ENCODE measurements around the gene NLGN1.
"Not testable (repeated sequence)": the region's sequence is repeated elsewhere in the genome, so short reads cannot be mapped to it uniquely, and the experiment has no call there.

The NLGN1 gene

DNA sequence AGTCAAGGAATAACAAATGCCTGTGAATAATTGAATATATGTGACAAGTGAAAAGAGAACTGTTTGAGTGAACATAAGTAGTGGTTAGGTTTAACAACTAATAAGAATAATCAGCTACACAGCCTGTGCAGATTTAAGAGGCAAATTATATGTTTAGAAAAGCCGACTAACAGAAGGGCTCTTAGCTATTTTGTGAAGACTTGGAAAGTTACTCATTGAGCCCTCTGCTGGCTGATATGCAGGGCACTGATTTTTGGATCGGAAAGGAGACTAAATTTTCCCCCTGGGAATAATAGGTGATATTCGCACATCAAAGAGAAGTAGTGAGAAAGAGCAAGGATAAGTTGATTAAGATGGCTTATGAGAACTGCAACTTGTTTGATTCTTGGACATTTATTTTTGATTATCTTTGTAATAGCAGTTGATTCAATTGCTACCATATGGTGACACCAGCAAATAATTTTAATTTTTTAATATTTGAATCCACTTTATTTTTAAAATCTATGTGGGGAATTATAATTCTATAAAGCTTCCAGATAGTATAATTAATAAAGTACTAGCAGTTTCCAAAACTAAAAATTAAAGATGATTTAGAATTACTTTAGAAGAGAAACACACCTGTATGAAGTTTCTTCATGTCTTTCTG is 156.2 kb downstream of the NLGN1 start:
- DNase-seq (ENCODE audit: low read depth in 2 of 2): peak; percentile 13 to 17

DNA sequence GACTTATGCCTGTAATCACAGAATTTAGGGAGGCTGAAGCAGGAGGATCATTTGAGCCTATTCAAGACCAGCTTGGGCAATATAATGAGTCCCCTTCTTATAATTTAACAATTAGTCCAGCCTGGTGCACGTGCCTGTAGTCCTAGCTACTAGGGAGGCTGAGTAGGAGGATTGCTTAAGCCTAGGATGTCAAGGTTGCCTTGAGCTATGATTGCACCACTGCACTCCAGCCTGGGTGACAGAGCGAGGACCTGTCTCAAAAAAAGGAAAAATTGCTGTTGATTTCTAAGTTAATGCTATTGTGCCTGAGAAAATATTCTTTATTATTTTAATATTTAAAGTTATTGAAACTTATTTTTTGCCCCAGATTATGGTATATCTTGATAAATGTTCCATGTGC is 159.0 kb downstream of the NLGN1 start:
- no peak for DNase-seq (ENCODE audit: low read depth in 2 of 2)

DNA sequence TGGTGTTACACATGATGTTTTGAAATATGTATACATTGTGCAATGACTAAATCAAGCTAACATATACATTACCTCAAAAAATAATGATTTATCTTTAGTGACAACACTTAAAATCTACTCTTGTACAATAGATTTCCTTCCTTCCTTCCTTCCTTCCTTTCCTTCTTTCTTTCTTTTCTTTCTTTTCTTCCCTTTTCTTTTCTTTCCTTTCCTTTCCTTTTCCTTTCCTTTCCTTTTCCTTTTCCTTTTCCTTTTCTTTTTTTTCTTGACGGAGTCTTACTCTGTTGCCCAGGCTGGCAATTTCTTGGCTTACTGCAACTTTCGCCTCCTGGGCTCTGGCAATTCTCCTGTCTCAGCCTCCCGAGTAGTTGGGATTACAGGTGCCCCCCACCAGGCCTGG is 170.5 kb downstream of the NLGN1 start:
- DNase-seq (ENCODE audit: low read depth in 2 of 2): no peak

DNA sequence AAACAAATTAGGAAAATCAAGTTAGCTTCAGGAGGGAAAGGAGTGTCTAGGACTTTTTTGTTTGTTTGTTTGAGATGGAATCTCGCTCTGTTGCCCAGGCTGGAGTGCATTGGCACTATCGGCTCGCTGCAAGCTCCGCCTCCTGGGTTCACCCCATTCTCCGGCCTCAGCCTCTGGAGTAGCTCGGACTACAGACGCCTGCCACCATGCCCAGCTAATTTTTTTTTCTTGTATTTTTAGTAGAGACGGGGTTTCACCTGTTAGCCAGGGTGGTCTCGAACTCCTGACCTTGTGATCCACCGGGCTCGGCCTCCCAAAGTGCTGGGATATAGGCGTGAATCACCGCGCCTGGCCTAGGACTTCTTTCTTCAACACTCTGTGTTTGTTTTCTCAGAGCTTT is 171.1 kb downstream of the NLGN1 start:
- no peak for DNase-seq (ENCODE audit: low read depth in 2 of 2)

DNA sequence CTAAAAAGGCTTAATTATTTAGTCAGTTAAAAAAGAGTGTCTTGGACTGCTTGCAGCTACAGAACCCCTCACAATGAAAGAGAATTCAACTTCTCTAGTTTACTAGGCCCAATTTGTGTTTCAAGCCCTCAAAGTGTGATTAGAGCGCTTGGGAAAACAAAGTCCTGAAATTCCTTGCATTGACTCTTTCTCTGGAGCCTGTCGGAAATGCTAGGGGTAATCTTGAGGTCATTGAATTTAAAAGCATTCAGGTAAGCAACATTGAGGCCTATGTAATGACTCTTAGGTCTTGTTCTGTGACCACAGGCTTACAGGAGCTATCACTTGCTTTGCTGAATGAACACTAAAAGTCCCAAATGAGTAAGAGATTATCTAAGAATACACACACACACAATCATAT is 186.0 kb downstream of the NLGN1 start:
- no peak for DNase-seq (ENCODE audit: low read depth in 2 of 2)

DNA sequence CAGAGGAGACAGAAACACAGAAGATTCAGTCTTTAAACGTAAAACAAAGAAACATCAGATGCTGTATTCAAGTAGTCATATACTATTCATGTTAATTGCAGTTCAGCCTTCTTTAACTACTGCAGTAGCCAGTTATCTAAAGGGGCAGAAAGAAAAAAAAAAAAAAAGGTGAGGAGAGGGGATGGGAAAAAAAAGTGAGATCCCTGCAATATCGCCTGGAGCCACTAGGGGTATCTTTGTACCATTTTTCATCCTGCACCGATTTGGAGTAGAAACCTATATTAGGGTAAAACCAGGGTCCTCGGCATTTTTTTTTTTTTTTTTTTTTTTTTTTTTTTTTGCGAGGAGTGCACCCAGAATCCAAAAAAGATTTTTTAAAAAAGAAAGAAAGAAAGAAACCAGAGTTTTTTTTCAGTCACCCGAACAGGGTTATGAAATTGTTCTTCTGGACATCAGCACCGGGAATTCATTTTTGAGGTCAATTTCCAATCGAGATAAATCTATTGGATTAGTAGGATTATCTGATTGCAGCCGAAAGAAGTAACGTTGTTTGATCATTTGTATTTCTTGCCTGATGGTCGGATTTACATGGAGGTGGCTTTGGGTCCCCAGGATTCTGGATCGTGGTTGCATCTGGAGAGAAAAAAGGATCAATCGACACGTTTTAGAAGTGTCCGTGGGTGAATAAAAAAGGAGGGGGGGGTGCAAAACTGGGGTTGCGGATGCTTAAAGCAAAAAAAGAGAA is 186.7 kb downstream of the NLGN1 start:
- DNase-seq (ENCODE audit: low read depth in 2 of 2): peak; percentile 46 to 55

DNA sequence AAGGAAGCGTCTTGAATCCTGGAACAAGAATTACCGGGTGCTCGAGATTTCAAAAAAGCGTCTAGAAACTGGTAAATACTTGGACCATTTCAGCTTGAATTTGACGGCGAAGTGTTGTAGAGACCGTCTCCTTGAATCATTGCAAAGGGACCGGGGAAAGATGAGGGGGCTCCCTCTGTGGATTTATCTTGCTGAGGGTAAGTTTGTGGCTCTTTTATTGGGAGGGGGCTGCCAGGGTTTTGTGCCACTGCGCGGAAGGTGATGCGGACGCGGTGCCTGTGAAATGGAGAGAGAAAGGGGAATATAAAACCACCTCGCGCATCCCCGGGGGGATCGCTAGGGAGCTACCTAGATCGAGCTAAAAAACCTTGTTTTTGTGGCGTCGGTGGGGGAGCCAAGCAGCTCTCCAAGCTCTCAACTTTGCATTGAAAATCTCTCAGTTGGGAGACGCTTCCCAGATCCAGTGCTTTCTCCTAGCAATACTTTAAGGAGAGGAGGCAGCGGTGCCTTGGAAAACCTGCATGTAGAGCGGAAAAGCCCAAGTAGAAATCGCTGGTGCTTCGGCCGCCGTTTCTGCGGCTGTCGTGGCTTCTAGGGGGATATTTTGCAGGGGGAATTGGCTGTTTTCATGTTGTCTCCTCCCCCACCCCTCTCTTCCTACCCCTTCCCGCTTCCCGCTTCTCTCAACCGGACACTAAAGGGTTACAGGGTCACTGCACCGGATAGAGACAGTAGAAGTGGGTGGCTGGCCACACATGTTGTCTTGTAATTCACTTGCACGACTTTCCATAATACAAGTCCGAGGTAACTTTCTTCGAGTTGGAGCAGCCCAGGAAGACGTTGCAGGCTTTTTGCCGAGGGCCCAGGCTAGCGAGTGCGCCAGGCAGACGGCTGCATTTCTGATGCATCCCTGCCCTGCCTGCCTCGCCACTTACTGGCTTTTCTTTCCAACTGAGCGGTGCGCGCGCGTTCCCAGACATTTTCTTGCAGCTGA is 187.6 kb downstream of the NLGN1 start:
- DNase-seq (ENCODE audit: low read depth in 2 of 2): peak; percentile 38

DNA sequence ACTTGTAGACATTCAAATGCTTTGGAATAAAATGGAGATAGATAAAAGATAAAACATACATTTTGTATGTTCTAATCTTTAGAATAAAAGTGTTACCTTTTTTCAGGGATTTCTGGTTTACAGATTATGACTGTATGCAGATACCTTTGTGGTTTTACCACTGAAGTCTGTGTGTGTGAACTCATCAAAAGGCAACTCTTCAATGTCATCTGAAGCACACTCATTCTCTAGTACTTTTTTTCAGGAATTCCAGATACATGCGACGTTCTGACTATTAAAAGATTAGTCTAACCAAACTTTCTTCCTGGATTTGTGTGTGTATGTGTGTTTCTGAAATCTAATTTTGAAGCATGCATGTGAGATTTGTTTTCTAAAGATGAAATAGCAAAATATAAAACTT is 188.6 kb downstream of the NLGN1 start:
- no peak for DNase-seq (ENCODE audit: low read depth in 2 of 2)

DNA sequence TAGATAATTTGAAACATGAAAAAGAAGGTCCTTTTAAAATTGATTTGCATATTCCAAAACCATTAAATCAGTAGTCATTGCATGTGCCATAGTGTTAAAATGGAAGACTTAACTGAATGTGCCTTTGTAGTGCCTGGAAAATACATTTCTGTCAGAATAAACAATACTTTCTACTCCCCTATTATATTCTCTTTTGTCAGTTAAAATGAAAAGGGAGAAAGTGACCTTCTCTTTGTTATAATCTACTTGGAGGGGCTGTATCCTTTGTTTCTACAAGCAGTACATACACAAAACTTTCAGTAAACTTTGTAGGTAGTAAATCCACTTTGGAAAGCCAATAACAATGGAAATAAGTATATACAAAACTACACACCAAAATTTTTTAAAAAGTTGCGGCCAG is 189.5 kb downstream of the NLGN1 start:
- DNase-seq (ENCODE audit: low read depth in 2 of 2): no peak

DNA sequence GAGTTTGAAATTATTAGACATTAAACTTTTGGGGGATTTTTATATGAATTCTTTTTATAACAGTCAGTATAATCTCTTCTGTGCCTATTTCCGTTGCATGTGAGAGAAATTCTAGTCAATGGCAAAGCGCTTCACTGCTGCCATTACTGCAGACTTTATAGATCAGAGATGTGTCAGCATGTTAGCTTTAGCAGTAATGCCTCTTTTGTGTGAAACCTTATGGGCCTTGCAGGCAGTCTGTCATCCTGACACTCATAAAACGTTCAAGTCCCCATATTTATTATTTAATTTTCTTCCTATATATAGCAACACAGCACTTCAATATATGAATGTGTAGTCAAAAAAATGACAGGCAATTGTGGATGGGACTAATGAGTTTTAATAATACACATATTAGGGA is 191.0 kb downstream of the NLGN1 start:
- no peak for DNase-seq (ENCODE audit: low read depth in 2 of 2)

DNA sequence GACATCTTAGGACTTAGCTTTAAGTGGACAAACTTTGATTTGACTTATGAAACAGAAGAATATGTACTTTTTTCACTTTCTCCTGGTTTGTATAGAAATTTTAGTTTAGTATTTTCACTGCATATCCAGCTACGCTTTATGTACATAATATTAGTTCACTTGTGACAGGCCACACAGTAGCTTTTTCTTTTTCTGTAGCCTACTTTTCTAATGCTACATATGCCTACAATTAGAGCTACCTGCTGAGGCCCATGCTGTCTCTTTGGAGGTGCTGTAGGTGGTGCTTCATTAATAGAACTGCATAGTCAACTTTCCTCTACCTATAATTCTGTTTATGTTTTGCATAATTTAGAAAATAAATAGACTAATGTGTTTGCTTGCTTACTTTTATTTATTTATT is 191.6 kb downstream of the NLGN1 start:
- no peak for DNase-seq (ENCODE audit: low read depth in 2 of 2)

DNA sequence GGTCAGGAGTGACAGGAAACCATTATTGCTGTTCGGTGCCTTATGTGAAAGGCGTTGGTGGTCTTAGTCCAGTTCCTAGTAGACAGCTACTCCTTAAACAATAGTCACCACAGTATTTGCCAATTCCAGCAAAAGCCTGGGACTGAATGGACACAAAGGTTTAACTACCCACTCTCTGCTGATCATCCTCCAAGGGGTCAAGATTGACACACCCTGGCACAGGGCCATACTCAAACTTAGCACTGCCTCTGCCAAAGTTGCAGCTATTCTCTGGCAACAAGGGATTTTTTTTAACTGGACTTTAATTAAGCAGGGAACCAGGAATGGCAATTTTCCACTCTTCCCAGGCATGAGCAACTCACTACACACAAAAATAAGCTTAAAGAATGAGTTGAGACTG is 193.9 kb downstream of the NLGN1 start:
- DNase-seq (ENCODE audit: low read depth in 2 of 2): no peak

DNA sequence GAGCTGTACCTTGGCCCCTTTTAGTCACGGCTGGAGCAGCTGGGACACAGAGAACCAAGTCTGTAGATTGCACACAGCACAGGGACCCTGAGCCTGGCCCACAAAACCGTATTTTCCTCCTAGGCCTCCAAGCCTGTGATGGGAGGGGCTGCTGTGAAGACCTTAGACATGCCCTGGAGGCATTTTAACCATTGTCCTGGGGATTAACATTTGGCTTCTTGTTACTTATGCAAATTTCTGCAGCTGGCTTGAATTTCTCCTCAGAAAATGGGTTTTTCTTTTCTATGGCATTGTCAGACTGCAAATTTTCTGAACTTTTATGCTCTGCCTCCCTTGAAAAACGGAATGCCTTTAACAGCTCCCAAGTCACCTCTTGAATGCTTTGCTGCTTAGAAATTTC is 197.3 kb downstream of the NLGN1 start:
- not testable (repeated sequence) for DNase-seq (ENCODE audit: low read depth in 2 of 2)

DNA sequence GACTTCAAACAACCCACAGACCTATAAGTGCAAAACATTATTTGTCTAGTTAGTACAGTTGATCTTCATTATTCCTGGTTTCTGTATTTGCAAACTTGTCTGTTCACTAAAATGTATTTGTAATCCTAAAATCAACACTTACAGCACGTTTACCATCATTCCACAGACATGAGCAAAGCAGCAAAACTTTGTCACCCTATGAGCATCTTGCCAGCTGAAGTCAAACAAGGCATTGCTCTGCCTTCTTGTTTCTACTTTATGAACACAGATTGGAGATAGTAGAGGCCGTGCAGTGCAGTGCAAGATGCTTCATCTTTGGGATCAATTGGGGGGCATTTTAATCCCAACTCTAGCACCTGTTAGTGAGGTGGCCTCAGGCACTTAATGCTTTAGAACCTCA is 202.1 kb downstream of the NLGN1 start:
- peak in 1 of 2 experiments; percentile 16 for DNase-seq (ENCODE audit: low read depth in 2 of 2)

DNA sequence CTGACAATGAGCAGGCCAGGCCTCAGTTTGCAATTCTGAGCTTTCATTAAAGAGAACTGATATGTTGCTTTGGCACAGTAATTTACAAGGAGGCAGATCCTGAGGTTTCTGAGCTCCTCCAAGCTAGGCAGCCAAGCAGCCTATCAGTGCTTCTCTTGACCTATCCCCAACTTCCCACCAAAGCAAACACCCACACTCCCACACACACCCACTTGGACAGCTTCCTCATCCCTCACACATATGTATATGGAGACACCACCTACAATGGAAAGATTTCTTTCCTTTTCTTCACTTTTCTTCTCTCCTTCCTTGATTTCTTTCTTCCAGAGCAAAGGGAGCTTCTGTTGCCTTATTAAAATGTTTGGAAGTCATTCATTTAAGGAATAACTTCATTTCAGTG is 217.0 kb downstream of the NLGN1 start:
- DNase-seq (ENCODE audit: low read depth in 2 of 2): no peak

DNA sequence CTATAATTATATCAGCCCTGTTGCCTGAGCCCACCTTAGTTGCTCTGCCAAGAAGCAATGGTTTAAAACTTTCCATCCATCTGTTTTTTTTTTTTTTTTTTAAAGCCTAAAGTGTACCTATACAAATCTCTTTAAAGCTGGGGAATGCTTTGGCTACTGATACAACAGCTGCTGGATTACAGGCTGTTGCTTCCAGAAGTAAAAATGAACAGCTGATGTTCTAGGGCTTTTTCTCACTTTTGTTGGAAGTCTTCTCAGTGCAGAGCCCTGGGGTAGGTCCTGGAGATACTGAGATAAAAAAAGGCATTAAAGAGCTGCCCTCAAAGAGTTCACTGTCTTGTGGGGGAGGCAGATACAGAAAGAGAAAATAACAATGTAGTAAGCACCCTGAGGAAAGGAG is 218.1 kb downstream of the NLGN1 start:
- DNase-seq (ENCODE audit: low read depth in 2 of 2): no peak

DNA sequence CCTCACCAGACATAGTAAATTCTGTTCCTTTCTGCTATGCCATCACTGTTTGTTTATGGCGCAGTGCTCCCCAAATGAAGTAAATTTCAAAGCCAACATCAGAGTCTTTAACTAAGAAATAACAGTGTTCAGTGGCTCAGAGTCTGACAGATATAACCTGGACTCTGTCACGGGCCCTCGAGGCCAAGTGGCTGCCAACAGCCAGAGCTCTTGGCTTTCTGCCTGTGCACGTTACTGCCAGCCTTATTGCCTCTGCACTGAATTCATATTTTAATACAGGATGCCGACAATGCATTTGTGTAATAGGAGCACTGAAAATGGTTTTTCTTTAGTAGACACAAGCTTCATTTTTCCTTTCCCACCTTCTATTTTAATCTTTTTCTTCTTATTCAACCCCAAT is 219.9 kb downstream of the NLGN1 start:
- no peak for DNase-seq (ENCODE audit: low read depth in 2 of 2)

DNA sequence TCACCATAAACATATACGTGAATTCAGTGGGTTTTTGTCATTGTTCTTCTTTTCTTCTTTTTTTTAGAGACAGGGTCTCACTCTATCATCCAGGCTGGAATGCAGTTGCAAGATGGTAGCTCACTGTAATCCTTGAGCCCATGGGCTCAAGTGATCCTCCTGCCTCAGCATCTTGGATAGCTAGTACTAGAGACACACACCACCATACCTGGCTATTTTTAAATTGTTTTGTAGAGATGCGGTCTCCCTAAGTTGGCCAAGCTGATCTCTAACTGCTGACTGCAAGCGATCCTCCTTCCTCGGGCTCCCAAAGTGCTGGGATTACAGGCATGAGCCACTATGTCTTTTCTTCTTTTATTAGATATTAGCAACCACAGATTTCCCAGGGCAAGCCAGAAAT is 220.6 kb downstream of the NLGN1 start:
- DNase-seq (ENCODE audit: low read depth in 2 of 2): no peak

DNA sequence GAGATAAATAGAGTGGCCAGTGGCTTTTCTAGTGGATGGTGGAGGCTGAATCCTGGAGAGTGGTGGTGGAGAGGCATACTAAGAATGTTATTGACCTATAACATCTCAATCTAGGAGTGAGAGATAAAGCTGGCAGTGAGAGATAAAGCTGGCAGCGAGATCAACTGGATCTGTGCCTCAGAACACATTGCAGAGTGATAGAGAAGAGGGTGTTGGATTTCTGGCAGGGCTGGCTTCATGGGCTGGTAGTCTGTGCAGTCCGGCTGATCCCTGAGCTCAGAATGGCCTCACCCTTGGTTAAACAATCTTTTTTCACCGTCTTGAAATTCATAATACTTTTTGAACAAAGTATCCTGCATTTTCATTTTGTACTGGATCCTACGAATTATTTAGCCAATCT is 221.2 kb downstream of the NLGN1 start:
- no peak for DNase-seq (ENCODE audit: low read depth in 2 of 2)

DNA sequence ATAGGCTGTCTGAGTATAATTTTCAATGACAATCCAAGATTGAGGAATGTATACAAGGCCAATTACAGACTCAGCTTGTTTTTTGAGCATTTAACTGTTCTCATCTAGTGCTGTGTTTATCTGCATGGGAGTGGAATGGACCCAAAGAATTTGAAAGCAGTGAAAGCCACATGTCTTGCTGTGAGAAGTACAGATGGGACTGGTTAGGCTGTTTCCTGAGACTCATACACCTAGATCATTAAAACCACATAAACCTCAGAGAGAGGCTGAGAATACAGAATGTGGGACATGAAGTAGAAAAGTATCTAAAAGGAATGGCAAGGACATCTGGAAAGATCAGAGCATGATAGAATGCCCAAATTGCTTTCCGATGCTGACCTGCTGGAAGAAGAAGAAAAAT is 224.6 kb downstream of the NLGN1 start:
- peak; percentile 64 for DNase-seq (ENCODE audit: low read depth in 2 of 2)

DNA sequence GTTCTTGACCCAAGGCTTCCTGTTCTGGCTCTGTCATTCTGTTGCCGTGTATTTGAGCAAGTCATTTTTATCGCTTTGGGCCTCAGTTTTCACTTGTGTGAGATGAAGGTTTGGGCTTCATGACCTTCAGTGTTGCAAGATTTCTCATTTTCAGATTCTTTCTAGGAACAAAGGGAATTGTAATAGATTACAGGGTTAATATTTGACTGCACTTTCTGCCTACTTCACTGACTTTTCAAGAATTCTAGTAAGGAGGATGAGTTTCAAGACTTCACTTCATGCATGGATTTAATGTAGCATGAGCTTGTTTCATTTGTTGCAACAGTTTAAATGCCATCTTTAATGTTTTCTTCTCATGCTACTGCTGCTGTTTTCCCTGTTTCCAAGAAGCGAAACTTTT is 226.5 kb downstream of the NLGN1 start:
- no peak for DNase-seq (ENCODE audit: low read depth in 2 of 2)

DNA sequence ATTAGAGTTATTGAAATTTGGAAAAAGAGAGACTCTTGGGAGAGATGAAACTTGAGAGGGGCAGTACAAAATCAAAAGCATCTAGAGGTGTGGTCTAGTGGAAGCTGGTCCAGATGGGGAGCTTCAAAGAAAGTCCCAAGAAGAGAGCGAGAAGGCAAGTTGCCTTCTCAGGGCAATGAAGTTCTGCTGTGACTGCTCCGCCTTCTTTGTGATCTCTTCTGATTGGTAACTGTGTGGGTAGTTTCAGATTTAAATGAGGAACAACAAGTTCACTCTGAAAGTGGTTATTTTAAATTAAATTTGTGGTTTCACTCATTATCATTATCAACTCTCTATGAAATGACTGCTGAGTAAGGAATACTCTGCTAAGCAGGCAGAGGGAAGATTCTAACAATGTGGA is 233.3 kb downstream of the NLGN1 start:
- no peak for DNase-seq (ENCODE audit: low read depth in 2 of 2)

DNA sequence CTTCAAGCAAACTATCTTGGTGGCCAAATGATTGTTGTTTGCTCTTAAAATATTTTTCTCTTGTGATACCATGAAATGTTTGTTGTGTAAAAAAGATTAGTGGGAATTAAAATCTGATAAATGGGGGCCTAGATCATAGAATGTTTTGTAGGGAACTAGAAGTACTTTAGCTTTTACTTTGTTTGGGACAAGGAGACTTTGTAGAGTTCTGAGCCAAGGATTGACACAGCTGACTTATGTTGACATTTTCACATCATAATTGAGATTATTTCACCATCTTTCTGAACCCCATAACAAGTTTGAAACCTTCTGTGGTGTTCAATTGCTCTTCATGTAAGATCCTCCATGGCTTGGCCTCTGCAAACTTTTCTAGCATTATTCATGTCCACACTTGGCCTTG is 235.4 kb downstream of the NLGN1 start:
- DNase-seq (ENCODE audit: low read depth in 2 of 2): no peak
